ENCODE results near the gene ZNF888.
"Not testable (repeated sequence)": the region's sequence is repeated elsewhere in the genome, so short reads cannot be mapped to it uniquely, and the experiment has no call there.

ZNF888 gene

GRCh38 chr19:52868031-52868430 is 55.2 kb downstream of the ZNF888 start:
- DNase-seq = not testable (repeated sequence)

GRCh38 chr19:52857378-52858191 is 65.6 kb downstream of the ZNF888 start, which contains the start of gene ZNF468:
TSS of gene ZNF468 (minus strand) at chr19:52857619. CDS start at chr19:52854272, 3,347 bp downstream.
- peak; percentile 60 for DNase-seq

GRCh38 chr19:52856540-52857377 is 66.5 kb downstream of the ZNF888 start:
- DNase-seq = not testable (repeated sequence)
